ENCODE measurements around the gene TGFBR2. TPM values are rescaled to one million over a fixed set of nuclear protein-coding genes. Genes with fewer than 3 reads are reported as not detected.
A peak's percentile ranks its signal among the peaks of the same experiment; 100 is the strongest.

Gene TGFBR2
- total and polyA plus RNA-seq, 2 experiments from 2014 or later: 4.7 to 13.0 TPM

GRCh38 chr3:30657914-30658313 is 51.5 kb downstream of the TGFBR2 start (continued):
- TF ChIP-seq ZNF462 (CRISPR knock-in tag; IDR thresholded peaks at IDR 0.05) (no peak), STAT1 (IDR thresholded peaks at IDR 0.05; ENCODE audit: unreplicated experiment) (no peak), CREB1 (CRISPR knock-in tag; IDR thresholded peaks at IDR 0.05; ENCODE audit: low read depth) (no peak)

GRCh38 chr3:30658328-30659052 is 52.1 kb downstream of the TGFBR2 start:
- peak overlapping the region; percentile 77 for H3K27ac Mint-ChIP-seq
- H3K27me3 Mint-ChIP-seq (ENCODE audit: insufficient read depth, low read depth, poor library complexity): peaks cover 4% of the 10 kb centered on the region
- no peak overlapping the region for H3K4me3 Mint-ChIP-seq
- no peak overlapping the region for H3K4me3 ChIP-seq
- H3K9me3 Mint-ChIP-seq: no peaks in the 10 kb centered on the region
- no peak; the same call in 2 of the 3 replicates for ATAC-seq
- no peaks in the 10 kb centered on the region for H3F3A ChIP-seq (replicated peaks; ENCODE audit: low read depth)
- peaks cover 43% of the 10 kb centered on the region for H3K4me1 ChIP-seq (ENCODE audit: insufficient read depth)
- no peaks in the 10 kb centered on the region for H4K20me1 ChIP-seq (replicated peaks; ENCODE audit: insufficient read depth)
- H3K36me3 ChIP-seq (ENCODE audit: insufficient read depth): peaks cover 3% of the 10 kb centered on the region; the same call in 1 of the 2 replicates
- peaks cover 7% of the 10 kb centered on the region; the same call in 1 of the 2 replicates for H3K9me2 ChIP-seq (ENCODE audit: insufficient read depth)
- peaks cover 34% of the 10 kb centered on the region for H3K36me3 Mint-ChIP-seq (ENCODE audit: low read depth)
- DNase-seq (ENCODE audit: low spot score): no peak
- no peaks in the 10 kb centered on the region for H3K27me3 ChIP-seq (ENCODE audit: insufficient read depth)
- peaks cover 54% of the 10 kb centered on the region for H3K4me1 Mint-ChIP-seq
- H2AFZ ChIP-seq: no peak overlapping the region
- H3K27ac ChIP-seq (ENCODE audit: low read depth): peak overlapping the region; percentile 78
- H3K4me2 ChIP-seq: peak overlapping the region; percentile 29; the same call in 1 of the 2 replicates
- H3K79me2 ChIP-seq (replicated peaks; ENCODE audit: insufficient read depth): peaks cover 6% of the 10 kb centered on the region; the same call in 1 of the 2 replicates
- no peak for TF ChIP-seq CREB1 (CRISPR knock-in tag; IDR thresholded peaks at IDR 0.05; ENCODE audit: low read depth)
- TF ChIP-seq EZH2phosphoT487 (IDR thresholded peaks at IDR 0.05; ENCODE audit: unreplicated experiment): no peak
- TF ChIP-seq POLR2AphosphoS5 (IDR thresholded peaks at IDR 0.05; ENCODE audit: low read depth): no peak
- no peak for TF ChIP-seq EZH2 (IDR thresholded peaks at IDR 0.05; ENCODE audit: low read depth, unreplicated experiment)
- TF ChIP-seq REST (IDR thresholded peaks at IDR 0.05; ENCODE audit: unreplicated experiment): no peak

All from GM23338 (cell line).